ENCODE measurements around the gene PTPRK.

PTPRK gene

DNA sequence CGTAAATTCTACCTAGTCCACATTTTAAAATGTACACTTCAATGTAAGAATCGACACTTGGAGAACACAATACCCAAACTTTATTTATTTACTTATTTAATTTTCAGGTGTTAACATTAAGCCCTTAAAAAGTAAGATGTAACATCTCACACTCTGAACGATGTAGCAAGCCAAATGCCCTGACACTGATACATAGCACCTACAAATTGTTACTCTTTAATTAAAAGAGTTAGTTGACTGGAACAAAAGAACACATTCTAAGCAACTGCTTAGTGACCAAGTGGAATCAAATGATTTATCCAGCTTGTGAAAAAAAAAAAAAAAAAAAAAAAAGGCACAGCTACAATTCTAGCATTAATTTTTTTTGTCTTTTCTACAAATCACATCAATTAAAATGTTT, 327.4 kb downstream of the PTPRK start:
- no peak for DNase-seq (ENCODE audit: low read depth in 3 of 3)

GRCh38 chr6:128188678-128189077, 331.7 kb downstream of the PTPRK start:
- no peak for DNase-seq (ENCODE audit: low read depth in 3 of 3)

GRCh38 chr6:128186729-128187128, 333.7 kb downstream of the PTPRK start:
- DNase-seq (ENCODE audit: low read depth in 3 of 3), result no peak

DNA sequence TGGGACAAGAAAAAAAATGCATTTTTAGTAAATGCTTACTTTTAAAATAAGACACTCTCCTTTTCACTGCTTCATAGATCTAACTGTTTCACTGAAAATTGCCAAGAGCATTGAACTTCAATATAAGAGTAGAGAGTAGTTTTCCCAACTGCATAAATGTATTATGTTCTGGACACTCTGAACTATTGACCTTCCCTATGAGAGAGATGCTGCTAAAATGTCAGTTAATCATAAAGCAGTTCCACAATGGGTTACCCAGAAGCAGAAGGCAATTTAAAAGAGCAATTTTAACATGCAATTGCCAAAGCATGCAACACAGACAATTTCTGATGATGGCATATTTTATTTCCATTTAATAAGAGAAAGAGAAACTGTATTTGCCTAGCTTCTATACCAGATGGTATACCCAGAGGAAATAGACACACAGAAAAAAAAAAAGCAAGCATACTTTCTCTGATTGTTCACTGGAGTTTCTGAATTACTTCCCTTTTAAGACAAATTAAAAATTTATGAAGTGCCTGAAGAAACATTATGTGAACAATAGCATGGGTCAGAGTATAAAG, 340.4 kb downstream of the PTPRK start:
- DNase-seq (ENCODE audit: low read depth in 3 of 3), result no peak

- no peak for DNase-seq (ENCODE audit: low read depth in 3 of 3)
Observed at GRCh38 chr6:128174724-128175123, 345.7 kb downstream of the PTPRK start.

DNA sequence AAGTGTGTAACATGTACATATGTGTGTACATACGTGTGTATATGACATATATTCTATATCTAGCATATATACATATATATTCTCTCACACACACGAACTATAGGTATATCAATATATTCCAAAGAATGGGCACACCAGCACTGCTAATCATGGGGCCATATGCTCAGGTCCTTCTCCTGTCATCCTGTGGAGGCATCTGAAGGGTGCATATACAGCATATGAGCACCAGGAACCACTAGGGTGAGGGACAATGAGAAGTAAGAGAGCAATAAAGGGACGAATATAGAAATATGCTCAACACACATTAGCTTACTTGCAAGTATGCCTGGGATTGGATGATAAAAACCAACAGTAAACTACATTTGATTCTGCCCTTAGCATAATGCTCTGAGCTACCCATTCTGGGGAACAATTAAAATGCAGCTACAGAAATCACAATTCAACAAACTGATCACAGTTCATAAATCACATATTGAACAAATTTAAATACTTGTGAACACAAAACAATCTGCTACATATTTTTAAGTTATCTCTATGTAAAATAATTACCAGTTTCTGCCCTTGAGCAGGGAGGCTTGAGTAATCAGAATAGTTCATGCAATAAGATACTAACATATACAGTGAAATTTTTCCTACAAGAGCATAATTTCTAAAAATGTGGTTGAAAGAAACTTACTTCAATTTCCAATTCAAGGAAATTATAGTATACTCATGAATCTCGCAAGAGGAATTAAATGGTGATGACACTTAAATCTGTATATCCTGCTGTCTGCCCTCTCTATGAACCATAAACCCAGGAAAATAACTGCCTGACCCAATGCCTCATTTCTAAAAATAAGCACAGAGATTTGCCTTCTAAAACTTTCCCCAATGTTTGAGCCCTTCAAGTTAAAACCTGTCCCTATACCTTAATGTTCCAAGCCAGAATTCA, 347.4 kb downstream of the PTPRK start:
- no peak for DNase-seq (ENCODE audit: low read depth in 3 of 3)

DNA sequence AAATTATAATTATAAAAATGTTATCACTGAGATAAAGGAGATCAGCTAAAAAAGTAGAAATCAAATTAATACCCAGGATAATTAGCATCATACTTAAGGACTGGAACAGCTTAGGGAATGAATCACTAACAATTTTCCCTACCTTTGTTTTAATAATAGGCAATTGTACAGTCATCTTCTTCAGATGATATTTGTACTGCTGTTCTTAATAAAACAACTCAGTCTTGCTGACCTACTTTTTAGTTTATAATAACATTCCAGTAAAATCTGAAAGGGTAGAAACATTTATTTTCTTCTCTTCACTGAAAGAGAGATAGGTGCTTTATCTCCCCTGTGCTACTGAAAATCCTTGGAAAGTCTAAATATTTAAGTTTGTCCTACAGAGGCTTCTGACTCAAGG, 348.3 kb downstream of the PTPRK start:
- DNase-seq (ENCODE audit: low read depth in 3 of 3), result no peak

- no peak for DNase-seq (ENCODE audit: low read depth in 3 of 3)
Observed at GRCh38 chr6:128171182-128171581, 349.2 kb downstream of the PTPRK start.

DNA sequence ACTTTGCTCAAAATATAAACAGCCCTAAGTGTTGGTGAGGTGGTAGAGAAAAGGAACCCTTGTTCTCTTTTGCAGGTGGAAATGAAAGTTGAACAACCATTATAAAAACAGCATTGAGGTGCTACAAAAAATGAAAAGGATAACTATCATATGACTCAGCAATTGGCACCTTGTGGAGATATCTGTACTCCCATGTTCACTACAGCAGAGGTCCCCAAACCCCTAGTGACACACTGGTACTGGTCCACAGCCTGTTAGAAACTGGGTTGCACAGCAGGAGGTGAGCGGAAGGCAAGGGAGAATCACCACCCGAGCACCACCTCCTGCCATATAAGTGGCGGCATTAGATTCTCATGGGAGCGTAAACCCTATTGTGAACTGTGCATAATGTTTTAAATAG, 352.2 kb downstream of the PTPRK start:
- no peak for DNase-seq (ENCODE audit: low read depth in 3 of 3)

DNA sequence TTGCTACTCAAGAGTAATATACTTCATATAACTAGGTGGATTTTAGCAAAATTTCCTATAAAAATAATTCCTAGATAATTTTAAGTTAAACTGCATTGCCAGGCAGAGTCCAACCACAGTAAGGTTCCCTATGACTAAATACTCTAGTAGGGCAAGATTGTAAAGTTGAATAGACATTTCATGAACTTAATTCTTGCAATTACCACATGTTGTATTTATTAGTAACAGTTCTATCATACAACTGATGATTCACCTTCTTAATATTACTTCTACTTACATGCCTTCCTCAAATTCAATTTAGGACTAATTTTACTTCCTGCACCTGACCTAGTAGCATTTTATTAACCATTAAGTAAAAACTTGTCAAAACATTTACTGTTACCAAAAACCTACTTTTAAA, 352.8 kb downstream of the PTPRK start:
- DNase-seq (ENCODE audit: low read depth in 3 of 3), result no peak

DNA sequence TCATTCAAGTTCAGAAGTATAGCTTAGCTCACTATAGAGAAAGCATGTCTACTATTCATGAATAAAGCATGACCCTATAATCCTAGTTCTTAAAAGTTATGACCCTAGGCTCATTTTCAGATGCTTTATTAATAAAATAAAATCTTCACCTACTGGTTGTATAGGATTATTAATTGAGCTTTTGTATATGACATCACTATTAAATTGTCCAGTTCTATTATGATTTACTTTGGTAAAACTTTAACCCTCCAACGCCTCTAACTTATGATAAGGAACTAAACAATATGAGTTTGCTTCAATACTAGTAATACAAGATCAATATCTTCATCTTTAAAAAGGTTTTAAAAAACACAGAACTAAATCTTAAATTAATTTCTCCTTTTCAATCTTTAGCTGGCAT, 356.1 kb downstream of the PTPRK start:
- DNase-seq (ENCODE audit: low read depth in 3 of 3), result no peak

- DNase-seq (ENCODE audit: low read depth in 3 of 3), result no peak
Observed at GRCh38 chr6:128162423-128162822, 358.0 kb downstream of the PTPRK start.

- no peak for DNase-seq (ENCODE audit: low read depth in 3 of 3)
Observed at GRCh38 chr6:128161839-128162238, 358.6 kb downstream of the PTPRK start.

GRCh38 chr6:128161263-128161662, 359.1 kb downstream of the PTPRK start:
- DNase-seq (ENCODE audit: low read depth in 3 of 3), result no peak

- no peak for DNase-seq (ENCODE audit: low read depth in 3 of 3)
Observed at GRCh38 chr6:128158496-128158895, 361.9 kb downstream of the PTPRK start.

DNA sequence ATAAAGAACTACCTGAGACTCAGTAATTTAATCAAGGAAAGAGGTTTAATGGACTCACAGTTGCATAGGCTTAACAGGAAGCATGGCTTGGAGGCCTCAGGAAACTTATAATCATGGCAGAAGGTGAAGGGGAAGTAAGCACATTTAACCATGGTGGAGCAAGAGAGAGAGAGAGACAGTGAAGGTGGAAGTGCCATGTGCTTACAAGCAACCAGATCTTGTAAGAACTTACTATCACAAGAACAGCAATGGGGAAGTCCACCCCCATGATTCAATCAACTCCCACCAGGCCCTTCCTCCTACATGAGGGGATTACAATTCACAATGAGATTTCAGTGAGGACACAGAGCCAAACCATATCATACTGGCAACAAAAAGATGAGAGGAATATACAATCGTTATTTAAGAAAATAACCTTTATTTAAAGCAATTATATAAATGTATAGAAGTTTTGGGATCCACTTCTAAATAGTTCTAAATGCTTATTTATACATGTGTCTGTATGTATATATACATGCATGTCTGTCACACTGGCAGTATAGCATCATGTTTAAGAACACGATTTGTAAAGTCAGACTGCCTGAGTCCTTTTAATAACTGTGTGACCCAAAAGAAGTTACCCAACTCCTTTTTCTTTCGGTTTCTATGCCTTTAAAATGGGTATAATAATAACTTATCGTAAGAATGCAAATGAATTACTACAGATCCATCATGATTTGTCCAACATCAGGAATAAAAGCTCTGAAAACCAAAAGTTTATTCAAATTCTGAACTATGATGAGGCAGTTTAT, 363.9 kb downstream of the PTPRK start:
- no peak for DNase-seq (ENCODE audit: low read depth in 3 of 3)

- no peak for DNase-seq (ENCODE audit: low read depth in 3 of 3)
Observed at GRCh38 chr6:128155826-128156225, 364.6 kb downstream of the PTPRK start.

DNA sequence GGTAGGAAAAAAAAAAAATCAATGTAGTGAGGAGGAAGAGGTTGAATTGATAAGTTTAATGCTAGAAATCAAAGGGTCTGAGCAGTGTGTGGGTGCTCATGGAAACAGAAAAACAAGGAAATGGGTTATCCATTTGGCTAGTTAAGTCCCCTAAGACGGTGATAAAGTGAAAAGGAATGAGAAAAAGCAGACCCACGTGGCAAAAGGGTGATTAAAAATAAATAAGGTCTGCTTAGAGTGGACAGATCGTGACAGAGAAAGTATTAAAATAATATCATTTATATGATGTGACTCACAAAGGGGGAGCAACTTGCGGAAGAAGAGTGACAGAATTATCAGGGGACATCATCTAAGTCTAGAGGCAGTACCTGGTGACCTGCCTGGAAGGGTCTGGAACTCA, 367.8 kb downstream of the PTPRK start:
- DNase-seq (ENCODE audit: low read depth in 3 of 3), result no peak

DNA sequence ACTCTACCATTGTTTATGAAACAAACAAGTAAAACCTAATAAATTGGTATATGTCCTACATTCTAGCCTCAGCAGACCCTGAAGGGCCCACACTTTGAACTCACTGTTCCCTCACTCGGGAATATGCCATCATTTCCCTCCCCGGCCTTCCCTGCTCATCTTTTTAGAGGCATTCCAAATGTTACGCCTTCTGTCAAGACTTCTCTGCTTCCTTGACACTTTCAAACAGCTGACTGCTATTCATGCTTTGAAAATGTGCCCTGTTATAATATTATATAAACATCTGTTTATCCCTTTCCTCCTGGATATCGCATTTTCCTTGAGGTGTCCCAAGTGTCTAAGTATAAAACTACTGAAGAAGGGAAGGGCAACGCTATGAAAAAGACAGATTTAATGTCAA, 370.0 kb downstream of the PTPRK start:
- DNase-seq (ENCODE audit: low read depth in 3 of 3), result no peak

GRCh38 chr6:128149796-128150195, 370.6 kb downstream of the PTPRK start:
- DNase-seq (ENCODE audit: low read depth in 3 of 3), result no peak

DNA sequence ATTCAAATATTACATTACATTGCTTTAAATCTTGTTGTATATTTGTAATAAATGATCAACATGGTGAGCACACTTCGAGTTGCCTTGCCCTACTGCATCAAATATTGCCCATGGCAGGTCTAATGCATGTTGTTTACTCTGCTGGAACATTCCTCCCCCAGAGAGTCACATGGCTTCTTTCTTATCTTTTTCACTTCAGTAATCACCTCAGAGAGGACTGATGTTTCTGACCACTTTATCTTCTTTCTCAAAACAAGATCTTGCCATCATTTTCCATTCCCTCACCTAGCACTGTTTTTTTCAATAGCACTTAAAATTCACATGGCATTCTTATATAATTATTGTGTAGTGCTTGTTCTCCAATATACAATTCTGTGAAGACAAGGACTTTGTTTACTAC, 376.1 kb downstream of the PTPRK start:
- DNase-seq (ENCODE audit: low read depth in 3 of 3), result no peak

DNA sequence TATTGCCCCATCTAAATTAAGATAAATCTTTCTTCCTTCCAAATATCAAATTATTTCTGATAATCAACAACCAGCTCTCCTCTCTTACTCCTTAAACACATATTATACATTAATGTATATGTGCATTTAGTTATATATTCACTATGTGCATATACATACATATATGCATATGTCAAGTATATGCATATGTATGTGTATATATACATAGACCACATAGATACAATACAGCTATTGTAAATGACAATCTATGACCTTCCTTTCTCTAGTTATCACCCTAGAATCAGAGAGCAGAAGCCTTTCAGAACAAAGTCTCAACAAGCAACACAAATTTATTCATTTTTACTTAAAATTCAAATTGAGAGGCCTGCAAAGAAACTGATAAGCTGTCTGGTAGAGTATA, 378.5 kb downstream of the PTPRK start:
- no peak for DNase-seq (ENCODE audit: low read depth in 3 of 3)

- no peak for DNase-seq (ENCODE audit: low read depth in 3 of 3)
Observed at GRCh38 chr6:128139519-128139918, 380.9 kb downstream of the PTPRK start.
